Fibroblast of lung (primary cell): ENCODE results near the gene SNX15. TPM values are rescaled to one million over a fixed set of nuclear protein-coding genes. Genes with fewer than 3 reads are reported as not detected.

ENCODE experiments used
- DNase-seq, 2 donors: peaks; one replicate each; pipeline versions ENCODE4 v3.0.0 to v3.0.0-alpha.2; 2010; ENCODE audit warnings: low read depth in 2 of 2
- H2AFZ ChIP-seq: 2 replicates; pipeline ENCODE4 v1.5.1; 2012; ENCODE audit warnings: low read length, control low read depth, inconsistent platforms
- H3K27ac ChIP-seq: 2 replicates; pipeline ENCODE4 v1.5.1; 2011; ENCODE audit warnings: low read length, control low read depth; ENCODE audit not compliant: insufficient read depth
- H3K27me3 ChIP-seq: 2 replicates; pipeline ENCODE4 v1.5.1; 2011; ENCODE audit warnings: mild to moderate bottlenecking, low read length; ENCODE audit not compliant: control insufficient read depth, insufficient read depth
- H3K36me3 ChIP-seq: 2 replicates; pipeline ENCODE4 v1.5.1; 2011; ENCODE audit warnings: low read length; ENCODE audit not compliant: control insufficient read depth, insufficient read depth
- H3K4me1 ChIP-seq: 2 replicates; pipeline ENCODE4 v1.5.1; 2011; ENCODE audit warnings: low read length; ENCODE audit not compliant: control insufficient read depth, insufficient read depth; ENCODE audit errors: extremely low read depth
- H3K4me2 ChIP-seq: 2 replicates; pipeline ENCODE4 v1.5.1; 2011; ENCODE audit warnings: low read length, control low read depth; ENCODE audit not compliant: insufficient read depth; ENCODE audit errors: extremely low read depth
- H3K4me3 ChIP-seq, 4 experiments: fragments of 200-600 bp in 1 of 4; sonication (generic) in 1 of 4; replicated peaks in 1 of 4; 2 replicates each; pipeline ENCODE4 v1.5.1; 2011 to 2016; ENCODE audit warnings: low read length in 4 of 4, low read depth in 3 of 4, mild to moderate bottlenecking in 3 of 4, control low read depth in 2 of 4, inconsistent platforms in 1 of 4, mixed read lengths in 1 of 4; ENCODE audit not compliant: insufficient read depth in 1 of 4; ENCODE audit errors: control extremely low read depth in 1 of 4
- H3K79me2 ChIP-seq: 2 replicates; pipeline ENCODE4 v1.5.1; 2012; ENCODE audit warnings: mild to moderate bottlenecking, low read length, inconsistent platforms; ENCODE audit not compliant: control insufficient read depth, insufficient read depth
- H3K9ac ChIP-seq: 2 replicates; pipeline ENCODE4 v1.5.1; 2011; ENCODE audit warnings: mild to moderate bottlenecking, low read length, control low read depth; ENCODE audit not compliant: insufficient read depth
- H3K9me3 ChIP-seq: 2 replicates; pipeline ENCODE4 v1.5.1; 2012; ENCODE audit warnings: low read depth, low read length; ENCODE audit not compliant: control insufficient read depth, insufficient read depth
- H4K20me1 ChIP-seq: 2 replicates; pipeline ENCODE4 v1.5.1; 2011; ENCODE audit warnings: low read length; ENCODE audit not compliant: control insufficient read depth, insufficient read depth; ENCODE audit errors: extremely low read depth
- CTCF ChIP-seq, 2 donors: IDR thresholded peaks in 1 of 2; conservative IDR thresholded peaks in 1 of 2; 1 replicate in 1 of 2; 2 replicates in 1 of 2; pipeline ENCODE4 v1.5.1; 2011 to 2012; ENCODE audit warnings: low read length in 2 of 2, control low read depth in 1 of 2, inconsistent platforms in 1 of 2, low read depth in 1 of 2, mild to moderate bottlenecking in 1 of 2
- EZH2 ChIP-seq: IDR thresholded peaks from 2 replicates; pipeline ENCODE4 v1.5.1; 2012; ENCODE audit warnings: low read length, control low read depth, mild to moderate bottlenecking; ENCODE audit errors: missing control alignments
- polyA plus RNA-seq, 2 donors: library from polyadenylated mRNA; depleted of rRNA in 1 of 2; stranded (reverse) in 1 of 2; unstranded in 1 of 2; fragments of >200 nt; gene quantifications; 2 replicates each; pipeline ENCODE4 v1.2.1, GENCODE V29; 2011 to 2012; ENCODE audit warnings: missing spikeins in 1 of 2
- total RNA-seq: library from RNA; depleted of rRNA; stranded (reverse); fragments of >200 nt; gene quantifications from 2 replicates; pipeline ENCODE4 v1.2.1, GENCODE V29; 2014

The SNX15 gene
- total and polyA plus RNA-seq, 2 donors (not counting 1 experiment from before 2014, with no cell fraction given) = 10.2 to 14.4 TPM

GRCh38 chr11:65060913-65061408 is 33.7 kb downstream of the SNX15 start:
- no peaks in the 10 kb centered on the region for H3K9me3 ChIP-seq
- no peak overlapping the region for H3K9ac ChIP-seq
- H2AFZ ChIP-seq = no peak overlapping the region
- H3K36me3 ChIP-seq = no peaks in the 10 kb centered on the region
- H3K27me3 ChIP-seq = no peaks in the 10 kb centered on the region
- no peak overlapping the region for H3K27ac ChIP-seq
- DNase-seq = peak; percentile 8 to 27
- no peaks in the 10 kb centered on the region for H4K20me1 ChIP-seq
- H3K4me3 ChIP-seq = no peak overlapping the region
- H3K79me2 ChIP-seq = no peaks in the 10 kb centered on the region
- TF ChIP-seq CTCF (conservative IDR thresholded peaks at IDR 0.05 in 1 of 2, IDR thresholded peaks at IDR 0.05 in 1 of 2; ENCODE audit: low read depth in 1 of 2, low read length in 2 of 2) (peak in 1 of 2 donors; percentile 37), EZH2 (no peak)
- H3K4me1 ChIP-seq = no peaks in the 10 kb centered on the region
- no peak overlapping the region for H3K4me2 ChIP-seq

DNA sequence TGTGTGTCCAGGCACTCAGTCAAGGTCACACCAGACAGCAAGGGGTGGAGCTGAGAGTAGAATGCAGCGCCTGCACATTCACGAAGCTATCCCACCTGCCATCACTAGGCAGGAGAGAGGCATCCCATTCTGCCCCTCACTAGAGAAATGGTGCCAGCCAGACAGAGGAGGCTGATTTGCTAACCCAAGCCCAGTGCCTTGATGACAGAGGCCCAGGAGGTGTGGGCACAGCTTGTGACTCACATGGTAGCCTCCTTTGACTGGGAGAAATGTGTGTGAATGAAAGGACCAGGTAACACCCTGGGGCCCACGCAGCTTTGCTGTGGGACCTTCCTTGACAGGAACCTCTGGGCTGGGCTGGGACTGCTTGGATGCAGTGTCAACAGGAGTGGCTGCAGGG is 36.3 kb downstream of the SNX15 start:
- no peaks in the 10 kb centered on the region for H3K79me2 ChIP-seq
- no peaks in the 10 kb centered on the region for H3K27me3 ChIP-seq
- no peak for TF ChIP-seq CTCF (conservative IDR thresholded peaks at IDR 0.05 in 1 of 2, IDR thresholded peaks at IDR 0.05 in 1 of 2; ENCODE audit: low read depth in 1 of 2, low read length in 2 of 2)
- TF ChIP-seq EZH2 = no peak
- no peak overlapping the region for H3K9ac ChIP-seq
- no peaks in the 10 kb centered on the region for H3K9me3 ChIP-seq
- DNase-seq = no peak
- no peaks in the 10 kb centered on the region for H3K4me1 ChIP-seq
- H3K4me3 ChIP-seq = no peak overlapping the region
- H4K20me1 ChIP-seq = no peaks in the 10 kb centered on the region
- no peak overlapping the region for H2AFZ ChIP-seq
- H3K4me2 ChIP-seq = no peak overlapping the region
- H3K36me3 ChIP-seq = no peaks in the 10 kb centered on the region
- H3K27ac ChIP-seq = no peak overlapping the region

- no peak for DNase-seq
- no peaks in the 10 kb centered on the region for H3K79me2 ChIP-seq
- H3K4me1 ChIP-seq = no peaks in the 10 kb centered on the region
Observed at GRCh38 chr11:65064847-65065240, 37.6 kb downstream of the SNX15 start.

More at GRCh38 chr11:65064847-65065240, 37.6 kb downstream of the SNX15 start:
- no peaks in the 10 kb centered on the region for H3K9me3 ChIP-seq
- H3K36me3 ChIP-seq = no peaks in the 10 kb centered on the region
- no peaks in the 10 kb centered on the region for H3K27me3 ChIP-seq
- H3K27ac ChIP-seq = no peak overlapping the region
- no peak overlapping the region for H2AFZ ChIP-seq
- TF ChIP-seq EZH2 (no peak), CTCF (conservative IDR thresholded peaks at IDR 0.05 in 1 of 2, IDR thresholded peaks at IDR 0.05 in 1 of 2; ENCODE audit: low read depth in 1 of 2, low read length in 2 of 2) (no peak)
- no peaks in the 10 kb centered on the region for H4K20me1 ChIP-seq
- H3K4me2 ChIP-seq = no peak overlapping the region
- H3K4me3 ChIP-seq = no peak overlapping the region
- H3K9ac ChIP-seq = no peak overlapping the region
